Middle frontal gyrus (tissue), 1 donor: ENCODE data around the gene CCDC198.

Experiments
- DNase-seq: peaks from one replicate; pipeline ENCODE4 v3.0.0-alpha.2; 2015; ENCODE audit warnings: low spot score; ENCODE audit errors: extremely low spot score

The CCDC198 gene, protein sequence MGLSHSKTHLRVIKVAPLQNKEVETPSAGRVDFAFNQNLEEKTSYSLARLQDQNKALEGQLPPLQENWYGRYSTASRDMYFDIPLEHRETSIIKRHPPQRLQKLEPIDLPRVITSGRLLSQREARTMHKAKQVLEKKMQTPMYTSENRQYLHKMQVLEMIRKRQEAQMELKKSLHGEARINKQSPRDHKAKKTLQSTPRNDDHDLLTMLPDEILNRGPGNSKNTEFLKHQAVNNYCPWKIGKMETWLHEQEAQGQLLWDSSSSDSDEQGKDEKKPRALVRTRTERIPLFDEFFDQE

DNA sequence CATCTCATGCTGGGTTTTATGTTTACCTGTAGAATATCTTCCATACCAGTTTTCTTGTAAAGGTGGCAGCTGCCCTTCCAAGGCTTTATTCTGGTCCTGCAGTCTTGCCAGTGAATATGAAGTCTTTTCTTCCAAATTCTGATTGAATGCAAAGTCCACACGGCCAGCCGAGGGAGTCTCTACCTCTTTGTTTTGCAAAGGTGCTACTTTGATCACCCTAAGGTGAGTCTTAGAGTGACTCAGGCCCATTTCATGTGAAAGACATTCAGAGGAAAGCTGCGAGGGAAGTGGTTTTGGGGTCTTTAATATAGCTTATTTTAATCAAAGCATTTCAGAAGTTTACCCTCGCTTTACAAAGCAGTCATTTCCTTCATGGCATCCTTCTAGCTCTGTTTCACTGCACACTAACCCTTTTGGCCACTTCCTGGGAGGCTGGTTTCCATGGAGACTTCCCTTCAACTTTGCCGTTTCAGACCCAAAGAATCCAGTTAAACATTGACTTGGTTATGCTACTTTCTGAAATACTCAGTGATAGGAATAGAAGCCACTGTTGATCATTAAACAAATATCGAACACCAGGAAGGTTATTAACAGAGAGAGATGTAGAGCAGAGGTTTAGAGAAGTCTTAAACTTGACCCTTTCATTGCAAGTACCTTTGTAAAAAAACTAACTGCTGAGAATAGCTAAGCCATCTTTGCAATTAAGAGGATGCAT, at the start of gene CCDC198:
Gene CCDC198 (minus strand): TSS at position 391 of the 715 bp plus-strand sequence. CDS start 142 bp downstream, at position 249.
- no peak for DNase-seq

GRCh38 chr14:57533214-57533613, 39.6 kb upstream of the CCDC198 start:
- DNase-seq = no peak

DNA sequence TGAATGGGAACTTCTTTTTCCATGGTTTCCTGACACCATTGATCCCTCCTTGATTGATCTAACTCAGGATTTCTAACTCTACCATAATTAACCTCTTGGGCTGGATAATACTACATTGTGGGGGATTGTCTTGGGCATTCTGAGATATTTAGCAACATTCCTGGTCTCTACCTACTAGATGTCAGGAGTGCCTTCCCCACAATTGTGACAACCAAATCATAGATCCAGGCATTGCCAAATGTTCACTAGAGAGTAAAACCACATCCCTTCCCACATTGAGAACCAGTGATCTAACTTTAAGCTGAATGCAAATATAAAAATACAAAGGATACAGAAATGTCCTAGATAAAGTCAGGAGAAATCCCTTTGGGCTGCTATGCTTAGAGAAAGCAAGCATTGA, 36.9 kb upstream of the CCDC198 start:
- no peak for DNase-seq

- DNase-seq = no peak
These were observed 33.3 kb upstream of the CCDC198 start for GRCh38 chr14:57526942-57527341.

- DNase-seq = no peak
These were observed 25.4 kb upstream of the CCDC198 start for GRCh38 chr14:57519043-57519442.

DNA sequence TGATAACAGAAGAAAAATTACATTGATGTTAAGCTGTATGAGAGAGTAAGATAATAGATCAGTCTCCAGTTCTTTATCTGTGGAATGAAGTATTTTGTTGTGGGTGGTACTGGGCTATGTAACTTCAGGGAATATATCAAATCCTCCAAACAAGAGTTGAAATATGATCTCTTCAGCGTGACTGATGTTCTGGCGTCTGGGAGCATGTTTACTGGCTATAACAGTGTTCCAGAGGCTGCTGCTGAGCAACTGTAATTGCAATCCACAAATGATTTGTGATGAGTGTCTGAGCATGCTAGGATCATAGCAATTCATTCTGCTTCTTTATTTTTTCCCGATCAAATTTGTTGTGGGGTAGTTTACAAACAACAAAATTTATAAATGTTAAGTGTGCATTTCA, 18.6 kb upstream of the CCDC198 start:
- DNase-seq = no peak

DNA sequence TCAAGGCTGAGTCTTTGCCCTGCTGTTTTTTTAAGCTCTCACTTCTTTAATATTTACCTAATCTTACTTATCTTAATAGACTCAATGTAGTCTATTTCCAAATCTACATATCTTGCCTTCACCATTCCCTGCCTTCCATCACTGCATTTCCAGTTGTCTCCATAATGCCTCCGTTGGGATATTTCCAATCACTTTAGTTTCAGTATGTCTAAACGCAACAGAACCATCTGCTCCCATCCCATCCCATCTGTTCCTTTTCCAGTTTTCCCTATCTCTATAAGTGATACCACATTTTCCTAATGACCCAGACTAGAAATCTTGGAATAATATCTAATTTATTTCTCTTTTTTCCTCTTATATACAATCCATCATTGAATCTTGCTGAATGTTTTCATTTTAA, 15.1 kb upstream of the CCDC198 start:
- no peak for DNase-seq

- DNase-seq = no peak
These were observed 9.1 kb upstream of the CCDC198 start for GRCh38 chr14:57502586-57503254.

GRCh38 chr14:57501039-57501557, 7.4 kb upstream of the CCDC198 start:
- DNase-seq = no peak

GRCh38 chr14:57498659-57499058, 5.0 kb upstream of the CCDC198 start:
- DNase-seq = no peak

DNA sequence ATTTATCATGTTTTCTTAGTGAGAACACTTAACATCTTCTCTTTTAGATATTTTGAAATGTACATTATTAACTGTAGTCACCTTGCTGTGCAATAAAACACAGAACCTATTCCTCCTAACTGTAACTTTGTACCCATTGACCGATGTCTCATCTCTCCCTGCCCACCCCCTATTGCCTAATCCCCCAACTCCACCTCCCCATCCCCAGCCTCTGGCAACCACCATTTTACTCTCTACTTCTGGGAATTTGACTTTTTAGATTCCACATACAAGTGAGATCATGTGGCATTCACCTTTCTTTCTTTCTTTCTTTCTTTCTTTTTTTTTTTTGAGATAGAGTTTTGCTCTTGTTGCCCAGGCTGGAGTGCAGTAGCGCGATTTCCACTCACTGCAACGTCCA, 4.4 kb upstream of the CCDC198 start:
- DNase-seq = no peak

DNA sequence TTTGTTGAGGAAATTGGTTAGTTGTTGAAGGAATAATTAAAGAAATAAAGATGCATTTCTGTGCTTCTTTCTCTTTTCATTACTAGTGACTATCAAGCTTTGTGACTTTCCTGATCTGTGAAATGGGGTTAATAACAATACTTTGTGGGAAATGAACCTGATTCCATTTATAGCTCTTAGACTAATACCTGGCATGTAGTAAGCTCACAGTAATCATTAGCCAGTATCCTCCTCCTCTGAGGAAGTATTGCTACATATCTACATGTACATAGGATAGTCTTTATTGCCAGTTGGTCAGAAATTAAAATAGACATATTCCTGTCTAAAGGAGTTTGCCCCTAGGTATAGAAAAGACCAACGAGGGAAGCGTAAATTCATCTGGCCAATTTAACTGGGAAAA, 1.8 kb upstream of the CCDC198 start:
- DNase-seq = no peak

GRCh38 chr14:57492859-57493258, 798 bp downstream of the CCDC198 start:
- no peak for DNase-seq

GRCh38 chr14:57491640-57492039, 2.0 kb downstream of the CCDC198 start:
- DNase-seq = no peak

GRCh38 chr14:57487771-57488170, 5.9 kb downstream of the CCDC198 start:
- DNase-seq = no peak

DNA sequence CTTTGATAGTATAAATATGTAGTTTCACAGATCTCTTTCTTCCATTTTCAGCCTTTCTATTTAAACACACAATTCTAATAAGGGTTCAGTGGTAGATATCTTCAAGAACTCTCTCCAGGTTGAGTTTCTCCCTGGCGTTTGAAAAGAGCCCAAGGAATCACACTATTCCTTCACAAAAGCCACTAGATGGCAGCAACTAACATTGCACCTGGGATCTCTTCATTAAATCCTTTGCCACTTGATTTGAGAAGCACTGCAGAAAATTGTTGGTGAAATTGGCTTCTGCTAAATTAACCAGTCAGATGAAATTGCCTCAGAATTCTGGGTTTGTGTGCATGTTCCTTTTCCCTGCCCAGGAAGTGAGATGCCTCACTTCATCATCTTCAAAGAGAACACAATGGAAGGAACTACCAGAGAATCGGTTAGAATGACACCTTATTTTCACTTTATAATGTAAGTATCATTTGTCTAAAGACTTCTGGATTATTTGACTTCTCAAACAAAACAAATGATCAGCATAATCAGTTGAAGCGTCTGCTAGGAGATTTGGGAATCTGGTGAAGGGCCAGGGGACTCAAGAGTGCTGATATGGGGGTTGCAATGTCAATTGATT, 6.8 kb downstream of the CCDC198 start:
- peak; percentile 57 for DNase-seq

DNA sequence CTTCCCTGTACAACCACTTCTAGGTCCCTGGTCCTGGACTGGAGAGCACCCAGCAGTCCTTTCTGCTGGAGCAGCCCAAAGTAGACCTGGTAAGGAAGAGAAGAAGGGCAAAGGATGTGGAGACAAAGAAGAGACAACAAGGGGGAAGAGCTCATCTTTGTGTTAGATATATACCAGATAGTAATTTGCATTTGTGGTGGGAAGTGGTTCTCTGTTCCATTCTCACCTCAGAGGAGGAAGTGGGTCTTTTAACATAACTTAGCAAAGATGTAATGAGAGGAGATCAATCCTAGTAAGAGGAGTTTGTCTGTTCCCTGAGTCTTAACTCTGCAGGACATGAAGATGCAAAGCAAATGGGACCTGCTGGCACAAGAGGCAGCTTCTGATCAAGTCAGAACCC, 8.0 kb downstream of the CCDC198 start:
- DNase-seq = no peak

- no peak for DNase-seq
These were observed 11.5 kb downstream of the CCDC198 start for GRCh38 chr14:57482120-57482519.

- DNase-seq = no peak
These were observed 13.6 kb downstream of the CCDC198 start for GRCh38 chr14:57480051-57480450.

- no peak for DNase-seq
These were observed 14.5 kb downstream of the CCDC198 start for GRCh38 chr14:57479197-57479596.

- no peak for DNase-seq
These were observed 15.6 kb downstream of the CCDC198 start for GRCh38 chr14:57478050-57478449.

- no peak for DNase-seq
These were observed 22.7 kb downstream of the CCDC198 start for GRCh38 chr14:57470909-57471308.
